Ovary (tissue), 3 donors: Measurements from ENCODE around the gene NAP1L5.

ENCODE experiments used
- CTCF ChIP-seq, 3 donors: fragments of 450-650 bp in 2 of 3; fragments of 200-600 bp in 1 of 3; IDR thresholded peaks; one replicate each; pipeline versions ENCODE4 v1.5.1 to v1.8.0; 2016 to 2022; ENCODE audit warnings: antibody characterized with exemption in 3 of 3, mild to moderate bottlenecking in 1 of 3
- POLR2A ChIP-seq: fragments of 450-650 bp; IDR thresholded peaks from one replicate; pipeline ENCODE4 v1.6.1; 2017; ENCODE audit warnings: antibody characterized with exemption, mild to moderate bottlenecking, moderate library complexity
- donor health status: DM: no; HTN: no; CAD: no.

- TF ChIP-seq CTCF (IDR thresholded peaks at IDR 0.05) (no peak), POLR2A (no peak)
Observed at GRCh38 chr4:88702782-88703181, 5.2 kb upstream of the NAP1L5 start.
